ENCODE measurements around the gene ANKRD55. TPM values are rescaled to one million over a fixed set of nuclear protein-coding genes. Genes with fewer than 3 reads are reported as not detected.
"Not testable (repeated sequence)": the region's sequence is repeated elsewhere in the genome, so short reads cannot be mapped to it uniquely, and the experiment has no call there.

Gene ANKRD55
- total RNA-seq, 1 donor from 2014 or later = not detected

- DNase-seq (ENCODE audit: low spot score in 2 of 2) = no peak
- intact Hi-C loops (cut with DNase I) = no loop called here
- Histone ChIP-seq H3K4me3 (no peak overlapping the region), H3K9me3 (no peaks in the 10 kb centered on the region), H3K27me3 (no peaks in the 10 kb centered on the region), H3K27ac (no peak overlapping the region), H3K36me3 (no peaks in the 10 kb centered on the region), H3K4me1 (no peaks in the 10 kb centered on the region)
- TF ChIP-seq, protein P1, sequence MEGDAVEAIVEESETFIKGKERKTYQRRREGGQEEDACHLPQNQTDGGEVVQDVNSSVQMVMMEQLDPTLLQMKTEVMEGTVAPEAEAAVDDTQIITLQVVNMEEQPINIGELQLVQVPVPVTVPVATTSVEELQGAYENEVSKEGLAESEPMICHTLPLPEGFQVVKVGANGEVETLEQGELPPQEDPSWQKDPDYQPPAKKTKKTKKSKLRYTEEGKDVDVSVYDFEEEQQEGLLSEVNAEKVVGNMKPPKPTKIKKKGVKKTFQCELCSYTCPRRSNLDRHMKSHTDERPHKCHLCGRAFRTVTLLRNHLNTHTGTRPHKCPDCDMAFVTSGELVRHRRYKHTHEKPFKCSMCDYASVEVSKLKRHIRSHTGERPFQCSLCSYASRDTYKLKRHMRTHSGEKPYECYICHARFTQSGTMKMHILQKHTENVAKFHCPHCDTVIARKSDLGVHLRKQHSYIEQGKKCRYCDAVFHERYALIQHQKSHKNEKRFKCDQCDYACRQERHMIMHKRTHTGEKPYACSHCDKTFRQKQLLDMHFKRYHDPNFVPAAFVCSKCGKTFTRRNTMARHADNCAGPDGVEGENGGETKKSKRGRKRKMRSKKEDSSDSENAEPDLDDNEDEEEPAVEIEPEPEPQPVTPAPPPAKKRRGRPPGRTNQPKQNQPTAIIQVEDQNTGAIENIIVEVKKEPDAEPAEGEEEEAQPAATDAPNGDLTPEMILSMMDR (IDR thresholded peaks at IDR 0.05) = no peak
Measured at GRCh38 chr5:56228631-56229030, 4.5 kb downstream of the ANKRD55 start.

- intact Hi-C loops (cut with DNase I) = no loop called here
- Histone ChIP-seq H3K27me3 (no peaks in the 10 kb centered on the region), H3K4me3 (no peak overlapping the region), H3K36me3 (no peaks in the 10 kb centered on the region), H3K27ac (no peak overlapping the region), H3K9me3 (no peaks in the 10 kb centered on the region), H3K4me1 (no peaks in the 10 kb centered on the region)
- DNase-seq (ENCODE audit: low spot score in 2 of 2) = no peak
- TF ChIP-seq, protein P1 (IDR thresholded peaks at IDR 0.05) = no peak
Measured at GRCh38 chr5:56227691-56228090, 5.4 kb downstream of the ANKRD55 start.

GRCh38 chr5:56223298-56223697 is 9.8 kb downstream of the ANKRD55 start:
- H3K4me1 ChIP-seq; DNase-seq (ENCODE audit: low spot score in 2 of 2); H3K27me3 ChIP-seq; H3K27ac ChIP-seq; intact Hi-C loops (cut with DNase I); H3K36me3 ChIP-seq; H3K4me3 ChIP-seq; H3K9me3 ChIP-seq: not testable (repeated sequence)

- H3K36me3 ChIP-seq; H3K4me1 ChIP-seq; intact Hi-C loops (cut with DNase I); H3K27ac ChIP-seq; DNase-seq (ENCODE audit: low spot score in 2 of 2); H3K4me3 ChIP-seq; H3K27me3 ChIP-seq: not testable (repeated sequence)
- H3K9me3 ChIP-seq = peaks cover 0 to 11% of the 10 kb centered on the region in 2 donors
Measured at GRCh38 chr5:56221601-56222000, 11.5 kb downstream of the ANKRD55 start.

- Histone ChIP-seq H3K4me1 (peaks cover 3 to 5% of the 10 kb centered on the region in 2 donors), H3K4me3 (no peak overlapping the region), H3K27me3 (no peaks in the 10 kb centered on the region), H3K27ac (no peak overlapping the region), H3K9me3 (peaks cover 0 to 14% of the 10 kb centered on the region in 2 donors), H3K36me3 (no peaks in the 10 kb centered on the region)
- TF ChIP-seq, protein P1 (IDR thresholded peaks at IDR 0.05) = no peak
- intact Hi-C loops (cut with DNase I) = no loop called here
- no peak for DNase-seq (ENCODE audit: low spot score in 2 of 2)
Measured at GRCh38 chr5:56215019-56215830, 17.9 kb downstream of the ANKRD55 start.

- H3K4me3 ChIP-seq; H3K27ac ChIP-seq; H3K36me3 ChIP-seq; H3K27me3 ChIP-seq; intact Hi-C loops (cut with DNase I); DNase-seq (ENCODE audit: low spot score in 2 of 2); H3K4me1 ChIP-seq: not testable (repeated sequence)
- peaks cover 0 to 14% of the 10 kb centered on the region in 2 donors for H3K9me3 ChIP-seq
Measured at GRCh38 chr5:56213886-56214535, 19.1 kb downstream of the ANKRD55 start.

GRCh38 chr5:56212130-56212879 is 20.8 kb downstream of the ANKRD55 start:
- no peaks in the 10 kb centered on the region for H3K36me3 ChIP-seq
- no peak overlapping the region for H3K4me3 ChIP-seq
- DNase-seq (ENCODE audit: low spot score in 2 of 2) = no peak
- H3K27ac ChIP-seq = no peak overlapping the region
- peaks cover 3 to 5% of the 10 kb centered on the region in 2 donors for H3K4me1 ChIP-seq
- H3K27me3 ChIP-seq = no peaks in the 10 kb centered on the region
- TF ChIP-seq, protein P1 (IDR thresholded peaks at IDR 0.05) = no peak
- intact Hi-C loops (cut with DNase I) = no loop called here
- peaks cover 0 to 11% of the 10 kb centered on the region in 2 donors for H3K9me3 ChIP-seq

All from ascending aorta (tissue), 2 donors.